ENCODE data around the gene P2RX6. TPM values are rescaled to one million over a fixed set of nuclear protein-coding genes. Genes with fewer than 3 reads are reported as not detected.
"Not testable (repeated sequence)": the region's sequence is repeated elsewhere in the genome, so short reads cannot be mapped to it uniquely, and the experiment has no call there.

The P2RX6 gene
- polyA plus RNA-seq, 3 donors from 2014 or later: not detected

DNA sequence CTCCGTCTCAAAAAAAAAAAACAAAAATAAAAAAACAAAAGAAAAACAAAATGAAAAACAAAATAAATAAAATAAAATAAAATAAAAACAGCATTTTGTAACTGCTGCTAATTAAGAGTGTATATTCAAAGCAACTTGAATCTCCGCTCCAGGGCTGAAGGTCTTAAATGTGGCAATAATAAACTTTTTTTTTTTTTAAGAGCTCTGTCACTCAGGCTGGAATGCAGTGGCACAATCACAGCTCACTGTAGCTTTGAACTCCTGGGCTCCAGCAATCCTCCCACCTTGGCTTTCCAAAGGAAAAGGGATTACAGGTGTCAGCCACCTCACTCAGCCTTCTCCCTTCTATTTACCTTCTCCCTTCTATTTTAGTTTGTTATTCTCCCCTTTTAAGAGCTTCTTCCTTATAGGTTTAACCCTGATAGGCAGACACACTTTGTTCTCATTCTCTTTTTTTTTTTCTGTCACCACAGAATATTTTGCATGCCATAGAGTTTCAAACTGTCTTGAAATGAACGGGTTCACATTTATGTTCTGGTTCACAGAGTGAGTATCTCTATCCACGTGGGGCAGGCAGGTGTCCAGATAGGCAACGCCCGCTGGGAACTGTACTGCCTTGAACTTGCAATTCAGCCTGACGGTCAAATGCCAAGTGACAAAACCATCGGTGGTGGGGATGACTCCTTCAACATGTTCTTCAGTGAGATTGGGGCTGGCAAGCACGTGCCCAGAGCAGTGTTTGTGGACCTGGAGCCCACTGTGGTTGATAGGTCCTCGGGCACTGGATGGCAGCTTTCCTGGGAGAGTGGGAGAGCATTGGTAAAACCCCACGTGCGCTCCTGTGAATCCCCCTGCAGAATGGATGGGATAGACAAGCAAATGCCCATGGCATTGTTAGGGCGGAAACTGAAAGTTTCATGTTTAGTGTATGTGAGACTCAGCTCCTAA, 50.2 kb downstream of the P2RX6 start:
- Mint-ChIP-seq H3K9me3 (no peaks in the 10 kb centered on the region), H3K4me3 (no peak overlapping the region), H3K4me1 (no peaks in the 10 kb centered on the region), H3K27me3 (ENCODE audit: low read depth in 3 of 3) (peaks cover 0 to 3% (median 2%) of the 10 kb centered on the region in 3 donors), H3K36me3 (no peaks in the 10 kb centered on the region), H3K27ac (peak overlapping the region in 1 of 6 donors; percentile 19)
- DNase-seq: no peak

- no peak for DNase-seq
- peaks cover 0 to 4% (median 0%) of the 10 kb centered on the region in 3 donors for H3K27me3 Mint-ChIP-seq (ENCODE audit: low read depth in 3 of 3)
- no peaks in the 10 kb centered on the region for H3K9me3 Mint-ChIP-seq
- H3K4me3 Mint-ChIP-seq: no peak overlapping the region
- no peaks in the 10 kb centered on the region for H3K4me1 Mint-ChIP-seq
- H3K27ac Mint-ChIP-seq: no peak overlapping the region
- no peaks in the 10 kb centered on the region for H3K36me3 Mint-ChIP-seq
These were observed 52.3 kb downstream of the P2RX6 start for GRCh38 chr22:21067075-21067900.

DNA sequence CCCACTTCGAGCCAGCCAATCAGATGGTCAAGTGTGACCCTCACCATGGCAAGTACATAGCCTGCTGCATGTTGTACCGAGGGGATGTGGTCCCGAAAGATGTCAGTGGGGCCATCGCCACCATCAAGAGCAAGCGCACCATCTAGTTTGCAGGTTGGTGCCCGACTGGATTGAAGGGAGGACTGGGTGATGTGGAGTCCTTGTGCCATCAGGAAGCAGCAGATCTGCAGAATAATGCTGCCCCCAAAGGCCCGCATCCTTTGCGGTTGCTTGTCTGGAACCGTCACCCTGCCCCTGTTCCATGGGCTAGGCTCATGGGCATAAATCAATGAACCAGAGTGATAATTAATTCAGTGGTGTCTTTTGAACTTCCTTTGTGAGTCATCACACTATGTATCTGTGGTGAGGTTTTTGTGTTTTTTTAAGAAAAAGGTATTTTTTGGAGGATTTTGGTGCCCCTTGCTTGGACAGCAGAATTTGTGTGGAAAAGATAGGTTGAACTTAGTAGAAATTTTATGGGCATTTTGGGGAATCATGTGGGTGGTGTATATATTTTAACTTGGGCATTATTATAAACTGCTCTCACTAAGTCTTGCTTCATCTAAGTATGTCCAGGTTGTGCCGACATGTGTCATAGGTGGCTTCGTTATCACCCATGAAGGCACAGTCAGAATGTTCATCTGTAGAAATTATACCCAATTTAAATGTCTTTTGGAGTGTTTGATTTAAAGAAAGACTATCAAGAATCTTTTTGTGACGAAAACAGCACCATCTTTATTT, 53.1 kb downstream of the P2RX6 start:
- Mint-ChIP-seq H3K36me3 (no peaks in the 10 kb centered on the region), H3K9me3 (no peaks in the 10 kb centered on the region), H3K4me1 (no peaks in the 10 kb centered on the region), H3K27me3 (ENCODE audit: low read depth in 3 of 3) (peaks cover 0 to 6% (median 0%) of the 10 kb centered on the region in 3 donors), H3K27ac (no peak overlapping the region), H3K4me3 (no peak overlapping the region)
- no peak for DNase-seq

DNA sequence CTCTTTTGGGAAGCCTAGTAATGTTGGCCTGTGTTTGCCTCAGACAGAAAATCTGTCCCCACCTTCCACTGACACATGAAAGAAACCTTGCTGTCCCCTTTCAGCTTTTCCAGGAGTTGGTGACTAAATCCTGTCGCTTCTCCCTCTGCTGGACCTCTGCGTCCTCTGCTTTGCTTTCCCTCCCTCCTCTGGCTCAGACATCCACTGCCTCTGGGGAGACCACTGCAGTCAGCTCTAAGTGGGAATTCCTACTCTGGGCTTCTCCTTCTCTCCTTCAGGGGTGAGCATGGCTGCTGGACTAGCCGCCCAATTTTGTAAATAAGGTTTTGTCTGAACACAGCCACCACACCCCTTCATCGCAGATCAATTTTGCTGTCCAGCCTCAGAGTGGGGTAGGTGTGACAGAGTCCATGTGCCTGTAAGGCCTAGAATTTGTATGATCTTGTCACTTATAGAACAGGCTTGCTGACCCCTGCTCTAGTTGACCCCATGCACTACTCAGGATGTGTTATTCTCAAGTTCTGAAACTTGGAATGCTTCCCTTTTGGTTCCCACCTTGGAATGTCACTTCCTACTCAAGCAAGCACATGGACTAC, 53.8 kb downstream of the P2RX6 start:
- no peaks in the 10 kb centered on the region for H3K4me1 Mint-ChIP-seq
- no peak overlapping the region for H3K4me3 Mint-ChIP-seq
- H3K9me3 Mint-ChIP-seq: no peaks in the 10 kb centered on the region
- no peak overlapping the region for H3K27ac Mint-ChIP-seq
- H3K27me3 Mint-ChIP-seq (ENCODE audit: low read depth in 3 of 3): peaks cover 0 to 6% (median 0%) of the 10 kb centered on the region in 3 donors
- no peaks in the 10 kb centered on the region for H3K36me3 Mint-ChIP-seq
- DNase-seq: no peak

DNA sequence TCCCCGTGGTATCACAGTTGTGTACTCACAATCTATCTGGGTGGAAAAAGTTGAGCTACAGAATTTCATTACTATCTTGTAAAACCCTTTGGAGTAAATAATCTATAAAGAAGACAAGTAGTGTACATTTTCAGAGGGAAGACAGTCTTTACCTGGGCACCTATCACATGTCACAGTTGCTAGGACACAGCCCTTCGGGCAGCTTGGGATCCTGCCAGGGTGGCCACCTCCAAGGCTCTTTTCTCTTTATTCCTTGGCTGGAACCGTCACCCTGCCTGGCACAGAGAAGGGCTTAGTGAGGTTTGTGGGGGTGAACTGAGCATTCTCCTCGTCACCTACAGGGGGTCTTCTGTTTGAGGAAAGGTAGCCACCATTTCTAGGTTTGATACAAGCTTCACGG, 54.4 kb downstream of the P2RX6 start:
- Mint-ChIP-seq H3K27ac (no peak overlapping the region), H3K36me3 (no peaks in the 10 kb centered on the region), H3K4me1 (no peaks in the 10 kb centered on the region), H3K9me3 (no peaks in the 10 kb centered on the region), H3K4me3 (no peak overlapping the region), H3K27me3 (ENCODE audit: low read depth in 3 of 3) (peaks cover 0 to 6% (median 0%) of the 10 kb centered on the region in 3 donors)
- DNase-seq: no peak

DNA sequence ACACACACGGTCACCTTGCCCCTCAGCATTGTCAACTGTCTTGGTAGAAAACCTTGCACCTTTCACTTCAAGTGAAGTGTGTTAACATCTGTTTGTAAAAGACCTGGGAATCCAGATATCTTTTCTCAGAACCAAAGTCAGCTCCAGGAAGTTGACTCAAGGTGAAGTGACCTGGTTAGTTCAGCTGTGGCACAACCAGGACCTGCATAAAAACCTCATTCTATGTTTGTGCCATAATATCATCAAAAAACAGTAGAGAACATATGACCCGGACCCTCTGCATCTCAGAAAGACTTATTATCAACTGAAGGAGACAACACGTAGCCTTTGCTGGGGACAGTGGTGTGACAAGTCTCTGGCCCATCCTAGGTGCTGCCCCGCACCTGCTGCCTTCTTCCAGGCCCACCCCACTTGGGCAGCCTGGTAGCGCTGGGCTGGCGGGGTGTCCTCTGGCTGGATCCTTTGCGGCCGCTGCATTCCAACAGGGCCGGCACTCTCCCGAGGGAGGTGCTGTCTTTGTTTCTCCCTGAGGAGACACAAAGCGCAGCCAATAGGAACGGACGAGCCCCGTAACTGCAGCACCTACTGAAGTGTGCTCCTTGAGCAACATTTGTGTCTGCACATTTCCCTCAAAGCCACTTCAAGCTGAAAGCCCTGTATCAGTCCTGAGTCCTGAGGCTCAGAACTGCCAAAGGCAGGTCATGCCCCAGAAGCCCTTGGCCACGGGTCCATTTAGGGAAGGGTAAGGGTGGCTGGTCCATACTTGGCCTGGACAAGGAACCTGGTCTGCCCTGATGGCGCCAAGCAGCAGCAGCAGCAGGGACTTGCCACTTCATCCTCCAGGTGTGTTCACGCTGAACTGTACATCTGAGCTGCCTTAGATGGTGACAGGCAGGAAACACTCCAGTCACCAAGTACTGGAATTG, 56.0 kb downstream of the P2RX6 start:
- Mint-ChIP-seq H3K36me3 (no peaks in the 10 kb centered on the region), H3K4me1 (no peaks in the 10 kb centered on the region), H3K9me3 (no peaks in the 10 kb centered on the region), H3K27ac (no peak overlapping the region), H3K4me3 (no peak overlapping the region), H3K27me3 (ENCODE audit: low read depth in 3 of 3) (peaks cover 0 to 3% (median 0%) of the 10 kb centered on the region in 3 donors)
- no peak for DNase-seq

- not testable (repeated sequence) for DNase-seq; H3K36me3 Mint-ChIP-seq; H3K4me1 Mint-ChIP-seq; H3K4me3 Mint-ChIP-seq; H3K27ac Mint-ChIP-seq; H3K9me3 Mint-ChIP-seq; H3K27me3 Mint-ChIP-seq (ENCODE audit: low read depth in 3 of 3)
These were observed 56.8 kb downstream of the P2RX6 start for GRCh38 chr22:21071796-21072195.

DNA sequence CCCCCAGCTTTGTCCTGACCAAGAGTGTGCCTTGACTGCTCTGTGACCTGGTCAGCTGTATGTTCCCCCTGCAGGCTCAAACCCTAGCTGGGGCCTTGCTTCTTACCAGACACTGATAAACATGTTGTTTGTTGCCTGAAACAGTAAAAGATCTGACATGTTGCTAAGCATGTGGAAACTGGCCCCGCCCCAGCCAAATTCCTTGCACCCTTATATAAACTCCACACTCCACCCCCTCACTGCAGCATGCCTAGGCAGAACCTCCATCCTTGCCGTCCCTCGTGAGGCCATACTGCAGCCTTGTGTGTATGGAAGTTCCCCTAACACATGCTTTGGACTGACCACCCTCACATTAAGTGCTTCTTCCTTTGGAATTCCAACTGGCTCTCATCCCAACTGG, 58.1 kb downstream of the P2RX6 start:
- Mint-ChIP-seq H3K27me3 (ENCODE audit: low read depth in 3 of 3) (peaks cover 0 to 6% (median 0%) of the 10 kb centered on the region in 3 donors), H3K4me3 (no peak overlapping the region), H3K9me3 (no peaks in the 10 kb centered on the region), H3K27ac (no peak overlapping the region), H3K36me3 (no peaks in the 10 kb centered on the region), H3K4me1 (no peaks in the 10 kb centered on the region)
- DNase-seq: no peak

DNA sequence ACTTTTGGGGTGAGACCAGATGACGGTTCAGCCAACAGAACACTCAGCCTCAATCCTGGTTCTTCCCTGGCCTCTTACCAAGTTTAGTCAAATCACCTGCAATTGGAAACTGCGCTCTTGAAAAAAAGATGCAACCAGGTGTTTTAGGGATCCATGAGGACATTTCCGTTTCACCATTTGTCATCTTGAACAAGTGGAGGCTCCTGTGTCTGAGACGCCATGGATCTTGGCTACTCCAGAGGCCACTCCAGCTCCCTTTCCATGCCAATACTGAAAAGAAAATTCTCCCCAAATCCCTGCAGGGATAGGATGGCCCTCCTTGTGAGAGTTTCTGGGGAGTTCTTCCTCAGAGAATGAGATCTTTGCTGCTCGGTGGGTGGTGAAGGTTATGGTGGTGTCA, 58.5 kb downstream of the P2RX6 start:
- H3K27me3 Mint-ChIP-seq (ENCODE audit: low read depth in 3 of 3): peaks cover 0 to 6% (median 0%) of the 10 kb centered on the region in 3 donors
- H3K4me3 Mint-ChIP-seq: no peak overlapping the region
- H3K4me1 Mint-ChIP-seq: no peaks in the 10 kb centered on the region
- H3K36me3 Mint-ChIP-seq: no peaks in the 10 kb centered on the region
- DNase-seq: no peak
- H3K9me3 Mint-ChIP-seq: no peaks in the 10 kb centered on the region
- no peak overlapping the region for H3K27ac Mint-ChIP-seq

DNA sequence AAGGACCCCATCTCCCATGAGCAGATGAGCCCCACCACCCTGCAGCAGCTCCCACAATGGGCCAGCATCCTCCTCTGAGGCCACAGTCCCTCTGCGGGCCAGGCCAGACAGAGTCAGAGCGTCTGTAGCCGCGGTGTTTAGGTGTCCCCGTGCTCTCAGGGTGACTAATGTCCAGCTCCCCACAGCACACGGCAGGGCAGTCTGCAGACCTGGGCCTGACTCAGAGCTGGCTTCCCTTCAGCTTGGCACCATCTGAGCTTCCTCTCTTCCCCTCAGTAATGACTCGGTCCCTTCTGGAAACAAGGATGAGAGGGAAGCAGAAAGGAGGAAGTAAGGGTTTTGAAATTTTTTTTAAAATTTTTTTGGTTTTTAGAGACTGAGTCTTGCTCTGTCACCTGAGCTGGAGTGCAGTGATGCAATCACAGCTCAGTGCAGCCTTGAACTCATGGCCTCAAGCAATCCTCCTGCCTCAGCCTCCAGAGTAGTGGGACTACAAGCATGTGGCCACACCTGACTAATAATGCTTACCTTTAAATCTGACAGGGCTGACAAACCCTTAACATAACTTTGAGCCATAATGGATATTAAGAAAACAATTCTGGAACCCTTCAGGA, 59.2 kb downstream of the P2RX6 start:
- Mint-ChIP-seq H3K27me3 (ENCODE audit: low read depth in 3 of 3) (peaks cover 0 to 6% (median 2%) of the 10 kb centered on the region in 3 donors), H3K4me1 (no peaks in the 10 kb centered on the region), H3K27ac (no peak overlapping the region), H3K36me3 (no peaks in the 10 kb centered on the region), H3K4me3 (no peak overlapping the region), H3K9me3 (no peaks in the 10 kb centered on the region)
- no peak for DNase-seq

- Mint-ChIP-seq H3K27me3 (ENCODE audit: low read depth in 3 of 3) (peaks cover 0 to 6% (median 2%) of the 10 kb centered on the region in 3 donors), H3K27ac (no peak overlapping the region), H3K4me1 (no peaks in the 10 kb centered on the region), H3K36me3 (no peaks in the 10 kb centered on the region), H3K9me3 (no peaks in the 10 kb centered on the region), H3K4me3 (no peak overlapping the region)
- DNase-seq: no peak
These were observed 60.7 kb downstream of the P2RX6 start for GRCh38 chr22:21075516-21076138.
